ENCODE data around the gene SKAP1.

Gene SKAP1

DNA sequence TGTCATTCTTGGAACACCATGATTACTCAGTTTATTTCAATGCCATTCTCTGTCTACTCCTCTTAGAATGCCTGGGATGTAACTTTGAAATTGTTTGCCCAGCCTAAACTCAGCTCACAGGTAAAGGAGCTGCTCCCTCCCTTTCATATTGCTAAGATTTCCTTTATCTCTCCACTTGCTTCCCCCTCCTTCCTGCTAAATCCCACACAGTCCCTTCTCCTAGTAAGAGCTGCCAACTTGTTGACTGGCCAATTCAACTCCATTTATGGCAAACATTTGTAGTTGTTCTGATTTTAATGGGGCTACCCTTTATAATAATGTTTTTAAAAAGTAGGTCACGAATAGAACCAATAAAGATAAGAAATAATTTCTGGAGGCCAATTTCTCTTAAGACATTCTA is 146.1 kb downstream of the SKAP1 start:
- no peaks in the 10 kb centered on the region for H3K9me3 ChIP-seq (replicated peaks; ENCODE audit: insufficient read depth, low read length)

DNA sequence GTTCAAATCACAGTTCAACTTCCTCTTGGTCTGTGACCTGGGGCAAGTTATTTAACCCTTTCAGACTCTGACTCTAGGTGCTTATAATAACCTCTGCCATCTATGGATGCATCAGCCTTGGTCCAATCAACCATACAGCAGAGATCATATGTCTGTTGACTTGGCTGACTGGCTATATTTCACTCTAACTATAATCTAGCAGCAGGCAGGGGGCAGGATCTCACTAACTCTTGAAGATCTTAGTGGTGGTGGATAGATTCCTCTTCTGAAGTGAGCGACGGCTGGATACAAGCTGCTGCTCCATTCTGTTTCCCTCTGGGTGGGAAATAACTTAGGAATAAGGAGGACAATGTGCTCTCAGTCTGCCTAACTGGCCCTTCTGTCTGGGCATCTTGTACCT is 146.6 kb downstream of the SKAP1 start:
- no peaks in the 10 kb centered on the region for H3K4me1 ChIP-seq (ENCODE audit: low read length)
- H3K36me3 ChIP-seq (replicated peaks; ENCODE audit: insufficient read depth, low read length), result no peaks in the 10 kb centered on the region
- no peaks in the 10 kb centered on the region for H4K20me1 ChIP-seq (ENCODE audit: insufficient read depth, low read length)
- no peaks in the 10 kb centered on the region for H3K79me2 ChIP-seq (ENCODE audit: low read length)
- no peaks in the 10 kb centered on the region for H3K27me3 ChIP-seq (replicated peaks; ENCODE audit: insufficient read depth, low read length)
- H2AFZ ChIP-seq (ENCODE audit: low read length), result no peak overlapping the region
- H3F3A ChIP-seq (ENCODE audit: insufficient read depth, low read length), result no peaks in the 10 kb centered on the region
- no peak overlapping the region for H3K4me3 ChIP-seq (ENCODE audit: low read length)
- no peaks in the 10 kb centered on the region for H3K9me3 ChIP-seq (replicated peaks; ENCODE audit: insufficient read depth, low read length)
- no peaks in the 10 kb centered on the region for H3K9me2 ChIP-seq (replicated peaks; ENCODE audit: insufficient read depth, low read length)
- H3K27ac ChIP-seq (ENCODE audit: low read length), result no peak overlapping the region
- TF ChIP-seq EZH2phosphoT487 (IDR thresholded peaks at IDR 0.05; ENCODE audit: low read length) (no peak), EZH2 (optimal IDR thresholded peaks at IDR 0.05; ENCODE audit: low read depth, low read length) (no peak)
- TF ChIP-seq, protein P1, sequence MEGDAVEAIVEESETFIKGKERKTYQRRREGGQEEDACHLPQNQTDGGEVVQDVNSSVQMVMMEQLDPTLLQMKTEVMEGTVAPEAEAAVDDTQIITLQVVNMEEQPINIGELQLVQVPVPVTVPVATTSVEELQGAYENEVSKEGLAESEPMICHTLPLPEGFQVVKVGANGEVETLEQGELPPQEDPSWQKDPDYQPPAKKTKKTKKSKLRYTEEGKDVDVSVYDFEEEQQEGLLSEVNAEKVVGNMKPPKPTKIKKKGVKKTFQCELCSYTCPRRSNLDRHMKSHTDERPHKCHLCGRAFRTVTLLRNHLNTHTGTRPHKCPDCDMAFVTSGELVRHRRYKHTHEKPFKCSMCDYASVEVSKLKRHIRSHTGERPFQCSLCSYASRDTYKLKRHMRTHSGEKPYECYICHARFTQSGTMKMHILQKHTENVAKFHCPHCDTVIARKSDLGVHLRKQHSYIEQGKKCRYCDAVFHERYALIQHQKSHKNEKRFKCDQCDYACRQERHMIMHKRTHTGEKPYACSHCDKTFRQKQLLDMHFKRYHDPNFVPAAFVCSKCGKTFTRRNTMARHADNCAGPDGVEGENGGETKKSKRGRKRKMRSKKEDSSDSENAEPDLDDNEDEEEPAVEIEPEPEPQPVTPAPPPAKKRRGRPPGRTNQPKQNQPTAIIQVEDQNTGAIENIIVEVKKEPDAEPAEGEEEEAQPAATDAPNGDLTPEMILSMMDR (IDR thresholded peaks at IDR 0.05; ENCODE audit: low read length), result no peak
- H3K4me2 ChIP-seq (ENCODE audit: low read depth, low read length), result no peak overlapping the region
- no peak overlapping the region for H3K9ac ChIP-seq (ENCODE audit: low read length)
- DNase-seq, result no peak

More for the DNA sequence above, 146.1 kb downstream of the SKAP1 start:
- no peaks in the 10 kb centered on the region for H3K27me3 ChIP-seq (replicated peaks; ENCODE audit: insufficient read depth, low read length)
- no peaks in the 10 kb centered on the region for H3K79me2 ChIP-seq (ENCODE audit: low read length)
- H4K20me1 ChIP-seq (ENCODE audit: insufficient read depth, low read length), result no peaks in the 10 kb centered on the region
- H2AFZ ChIP-seq (ENCODE audit: low read length), result no peak overlapping the region
- H3K4me2 ChIP-seq (ENCODE audit: low read depth, low read length), result no peak overlapping the region
- no peaks in the 10 kb centered on the region for H3K4me1 ChIP-seq (ENCODE audit: low read length)
- no peaks in the 10 kb centered on the region for H3K36me3 ChIP-seq (replicated peaks; ENCODE audit: insufficient read depth, low read length)
- TF ChIP-seq EZH2 (optimal IDR thresholded peaks at IDR 0.05; ENCODE audit: low read depth, low read length), result no peak
- TF ChIP-seq, protein P1 (IDR thresholded peaks at IDR 0.05; ENCODE audit: low read length), result no peak
- TF ChIP-seq EZH2phosphoT487 (IDR thresholded peaks at IDR 0.05; ENCODE audit: low read length), result no peak
- no peak overlapping the region for H3K27ac ChIP-seq (ENCODE audit: low read length)
- H3K9ac ChIP-seq (ENCODE audit: low read length), result no peak overlapping the region
- H3F3A ChIP-seq (ENCODE audit: insufficient read depth, low read length), result no peaks in the 10 kb centered on the region
- no peaks in the 10 kb centered on the region for H3K9me2 ChIP-seq (replicated peaks; ENCODE audit: insufficient read depth, low read length)
- no peak for DNase-seq
- no peak overlapping the region for H3K4me3 ChIP-seq (ENCODE audit: low read length)

DNA sequence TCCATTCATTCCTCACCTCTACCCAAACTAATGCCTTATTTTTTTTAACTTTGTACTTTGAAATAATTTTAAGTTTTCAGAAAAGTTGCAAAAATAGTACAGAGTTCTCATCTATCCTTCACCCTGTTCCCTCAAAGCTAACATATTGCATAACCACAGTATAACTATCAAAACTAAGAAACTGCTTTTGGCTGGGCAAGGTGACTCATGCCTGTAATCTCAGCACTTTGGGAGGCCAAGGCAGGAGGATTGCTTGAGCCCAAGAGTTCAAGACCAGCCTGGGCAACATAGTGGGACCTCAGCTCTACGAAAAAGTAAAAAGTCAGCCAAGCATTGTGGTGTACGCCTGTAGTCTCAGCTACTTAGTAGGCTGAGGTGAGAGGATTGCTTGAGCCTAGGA is 147.7 kb downstream of the SKAP1 start:
- Histone ChIP-seq H3K9me2 (replicated peaks; ENCODE audit: insufficient read depth, low read length) (no peaks in the 10 kb centered on the region), H3K27me3 (replicated peaks; ENCODE audit: insufficient read depth, low read length) (no peaks in the 10 kb centered on the region), H3K9me3 (replicated peaks; ENCODE audit: insufficient read depth, low read length) (no peaks in the 10 kb centered on the region), H3K4me2 (ENCODE audit: low read depth, low read length) (no peak overlapping the region), H3F3A (ENCODE audit: insufficient read depth, low read length) (no peaks in the 10 kb centered on the region), H3K9ac (ENCODE audit: low read length) (no peak overlapping the region), H3K79me2 (ENCODE audit: low read length) (no peaks in the 10 kb centered on the region), H4K20me1 (ENCODE audit: insufficient read depth, low read length) (no peaks in the 10 kb centered on the region), H3K36me3 (replicated peaks; ENCODE audit: insufficient read depth, low read length) (no peaks in the 10 kb centered on the region), H2AFZ (ENCODE audit: low read length) (no peak overlapping the region), H3K4me1 (ENCODE audit: low read length) (no peaks in the 10 kb centered on the region), H3K27ac (ENCODE audit: low read length) (no peak overlapping the region), H3K4me3 (ENCODE audit: low read length) (no peak overlapping the region)
- no peak for DNase-seq
- TF ChIP-seq EZH2phosphoT487 (IDR thresholded peaks at IDR 0.05; ENCODE audit: low read length) (no peak), EZH2 (optimal IDR thresholded peaks at IDR 0.05; ENCODE audit: low read depth, low read length) (no peak)
- TF ChIP-seq, protein P1 (IDR thresholded peaks at IDR 0.05; ENCODE audit: low read length), result no peak
